Measurements from ENCODE around the gene GLRX5.

The GLRX5 gene

GRCh38 chr14:95557291-95557690 is 22.4 kb downstream of the GLRX5 start:
- no peak overlapping the region for H3K4me3 ChIP-seq (IDR thresholded peaks at IDR 0.05; ENCODE audit: insufficient read depth, low read depth, low read length)
- H3K36me3 ChIP-seq (ENCODE audit: insufficient read depth), result no peaks in the 10 kb centered on the region
- H4K20me1 ChIP-seq (ENCODE audit: insufficient read depth), result no peaks in the 10 kb centered on the region
- H3K9ac ChIP-seq, result no peak overlapping the region
- no peaks in the 10 kb centered on the region for H3K27me3 ChIP-seq (ENCODE audit: insufficient read depth, low read depth)
- no peak overlapping the region for H2AFZ ChIP-seq (ENCODE audit: low read depth)
- H3K27ac ChIP-seq, result no peak overlapping the region
- H3K79me2 ChIP-seq (ENCODE audit: insufficient read depth, low read depth), result no peaks in the 10 kb centered on the region
- H3K4me1 ChIP-seq (ENCODE audit: low read depth, poor library complexity, severe bottlenecking), result no peaks in the 10 kb centered on the region
- no peak for TF ChIP-seq CTCF (conservative IDR thresholded peaks at IDR 0.05; ENCODE audit: low read depth, low read length)
- H3K4me2 ChIP-seq, result no peak overlapping the region

GRCh38 chr14:95557832-95558231 is 23.0 kb downstream of the GLRX5 start:
- H4K20me1 ChIP-seq (ENCODE audit: insufficient read depth), result no peaks in the 10 kb centered on the region
- TF ChIP-seq CTCF (conservative IDR thresholded peaks at IDR 0.05; ENCODE audit: low read depth, low read length), result no peak
- H3K9ac ChIP-seq, result no peak overlapping the region
- H3K4me1 ChIP-seq (ENCODE audit: low read depth, poor library complexity, severe bottlenecking), result no peaks in the 10 kb centered on the region
- no peaks in the 10 kb centered on the region for H3K27me3 ChIP-seq (ENCODE audit: insufficient read depth, low read depth)
- no peak overlapping the region for H3K4me2 ChIP-seq
- H3K4me3 ChIP-seq (IDR thresholded peaks at IDR 0.05; ENCODE audit: insufficient read depth, low read depth, low read length), result no peak overlapping the region
- no peaks in the 10 kb centered on the region for H3K79me2 ChIP-seq (ENCODE audit: insufficient read depth, low read depth)
- H3K36me3 ChIP-seq (ENCODE audit: insufficient read depth), result no peaks in the 10 kb centered on the region
- H3K27ac ChIP-seq, result no peak overlapping the region
- H2AFZ ChIP-seq (ENCODE audit: low read depth), result no peak overlapping the region

GRCh38 chr14:95559203-95559602 is 24.4 kb downstream of the GLRX5 start:
- H3K79me2 ChIP-seq (ENCODE audit: insufficient read depth, low read depth), result no peaks in the 10 kb centered on the region
- no peak overlapping the region for H3K9ac ChIP-seq
- no peak overlapping the region for H3K4me2 ChIP-seq
- TF ChIP-seq CTCF (conservative IDR thresholded peaks at IDR 0.05; ENCODE audit: low read depth, low read length), result no peak
- no peak overlapping the region for H2AFZ ChIP-seq (ENCODE audit: low read depth)
- no peaks in the 10 kb centered on the region for H3K36me3 ChIP-seq (ENCODE audit: insufficient read depth)
- H3K27ac ChIP-seq, result no peak overlapping the region
- no peaks in the 10 kb centered on the region for H3K4me1 ChIP-seq (ENCODE audit: low read depth, poor library complexity, severe bottlenecking)
- no peaks in the 10 kb centered on the region for H3K27me3 ChIP-seq (ENCODE audit: insufficient read depth, low read depth)
- no peak overlapping the region for H3K4me3 ChIP-seq (IDR thresholded peaks at IDR 0.05; ENCODE audit: insufficient read depth, low read depth, low read length)
- H4K20me1 ChIP-seq (ENCODE audit: insufficient read depth), result no peaks in the 10 kb centered on the region

- Histone ChIP-seq H3K4me3 (IDR thresholded peaks at IDR 0.05; ENCODE audit: insufficient read depth, low read depth, low read length) (no peak overlapping the region), H3K27me3 (ENCODE audit: insufficient read depth, low read depth) (no peaks in the 10 kb centered on the region), H3K4me2 (no peak overlapping the region), H3K79me2 (ENCODE audit: insufficient read depth, low read depth) (no peaks in the 10 kb centered on the region), H4K20me1 (ENCODE audit: insufficient read depth) (no peaks in the 10 kb centered on the region), H3K9ac (no peak overlapping the region), H3K27ac (no peak overlapping the region), H3K36me3 (ENCODE audit: insufficient read depth) (no peaks in the 10 kb centered on the region), H3K4me1 (ENCODE audit: low read depth, poor library complexity, severe bottlenecking) (no peaks in the 10 kb centered on the region), H2AFZ (ENCODE audit: low read depth) (no peak overlapping the region)
- peak; percentile 93 for TF ChIP-seq CTCF (conservative IDR thresholded peaks at IDR 0.05; ENCODE audit: low read depth, low read length)
Measured at GRCh38 chr14:95561001-95561412, 26.2 kb downstream of the GLRX5 start.
